Measurements from ENCODE around the gene SORCS3.

DNA sequence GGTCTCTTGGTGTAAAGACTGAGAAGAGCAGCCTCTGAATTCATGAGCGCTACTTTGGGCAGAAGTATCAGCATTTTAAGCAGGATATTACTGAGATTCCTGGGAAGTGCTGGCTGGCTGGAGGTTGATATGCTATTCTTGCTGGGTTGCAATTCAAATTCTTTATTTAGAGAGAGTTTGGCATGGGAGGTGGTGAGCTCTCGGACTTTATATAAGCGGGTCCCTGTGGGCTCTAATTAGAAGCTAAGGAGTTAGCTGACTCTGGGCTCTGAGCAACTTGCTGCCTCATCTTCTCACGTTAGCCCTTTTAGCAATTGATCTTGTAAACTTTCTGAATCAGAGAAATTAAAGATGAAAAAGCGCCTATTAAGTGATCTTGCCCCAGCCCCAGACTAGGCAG is 430.9 kb downstream of the SORCS3 start:
- TF ChIP-seq, protein P1, sequence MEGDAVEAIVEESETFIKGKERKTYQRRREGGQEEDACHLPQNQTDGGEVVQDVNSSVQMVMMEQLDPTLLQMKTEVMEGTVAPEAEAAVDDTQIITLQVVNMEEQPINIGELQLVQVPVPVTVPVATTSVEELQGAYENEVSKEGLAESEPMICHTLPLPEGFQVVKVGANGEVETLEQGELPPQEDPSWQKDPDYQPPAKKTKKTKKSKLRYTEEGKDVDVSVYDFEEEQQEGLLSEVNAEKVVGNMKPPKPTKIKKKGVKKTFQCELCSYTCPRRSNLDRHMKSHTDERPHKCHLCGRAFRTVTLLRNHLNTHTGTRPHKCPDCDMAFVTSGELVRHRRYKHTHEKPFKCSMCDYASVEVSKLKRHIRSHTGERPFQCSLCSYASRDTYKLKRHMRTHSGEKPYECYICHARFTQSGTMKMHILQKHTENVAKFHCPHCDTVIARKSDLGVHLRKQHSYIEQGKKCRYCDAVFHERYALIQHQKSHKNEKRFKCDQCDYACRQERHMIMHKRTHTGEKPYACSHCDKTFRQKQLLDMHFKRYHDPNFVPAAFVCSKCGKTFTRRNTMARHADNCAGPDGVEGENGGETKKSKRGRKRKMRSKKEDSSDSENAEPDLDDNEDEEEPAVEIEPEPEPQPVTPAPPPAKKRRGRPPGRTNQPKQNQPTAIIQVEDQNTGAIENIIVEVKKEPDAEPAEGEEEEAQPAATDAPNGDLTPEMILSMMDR (IDR thresholded peaks at IDR 0.05; ENCODE audit: borderline replicate concordance, extremely low read depth, low read length, poor library complexity, severe bottlenecking), result no peak
- TF ChIP-seq EZH2 (IDR thresholded peaks at IDR 0.05; ENCODE audit: borderline replicate concordance, low read depth, low read length, severe bottlenecking), result no peak
